HuH-7.5 (cell line): ENCODE measurements around the gene KRT8.
"Not testable (repeated sequence)": the region's sequence is repeated elsewhere in the genome, so short reads cannot be mapped to it uniquely, and the experiment has no call there.

ENCODE experiments used
- DNase-seq: peaks from one replicate; pipeline ENCODE4 v3.0.0; 2011; ENCODE audit warnings: low spot score

KRT8 gene

GRCh38 chr12:52901715-52902541 is 2.9 kb downstream of the KRT8 start:
- no peak for DNase-seq

GRCh38 chr12:52900896-52901714 is 3.8 kb downstream of the KRT8 start:
- DNase-seq, result no peak

DNA sequence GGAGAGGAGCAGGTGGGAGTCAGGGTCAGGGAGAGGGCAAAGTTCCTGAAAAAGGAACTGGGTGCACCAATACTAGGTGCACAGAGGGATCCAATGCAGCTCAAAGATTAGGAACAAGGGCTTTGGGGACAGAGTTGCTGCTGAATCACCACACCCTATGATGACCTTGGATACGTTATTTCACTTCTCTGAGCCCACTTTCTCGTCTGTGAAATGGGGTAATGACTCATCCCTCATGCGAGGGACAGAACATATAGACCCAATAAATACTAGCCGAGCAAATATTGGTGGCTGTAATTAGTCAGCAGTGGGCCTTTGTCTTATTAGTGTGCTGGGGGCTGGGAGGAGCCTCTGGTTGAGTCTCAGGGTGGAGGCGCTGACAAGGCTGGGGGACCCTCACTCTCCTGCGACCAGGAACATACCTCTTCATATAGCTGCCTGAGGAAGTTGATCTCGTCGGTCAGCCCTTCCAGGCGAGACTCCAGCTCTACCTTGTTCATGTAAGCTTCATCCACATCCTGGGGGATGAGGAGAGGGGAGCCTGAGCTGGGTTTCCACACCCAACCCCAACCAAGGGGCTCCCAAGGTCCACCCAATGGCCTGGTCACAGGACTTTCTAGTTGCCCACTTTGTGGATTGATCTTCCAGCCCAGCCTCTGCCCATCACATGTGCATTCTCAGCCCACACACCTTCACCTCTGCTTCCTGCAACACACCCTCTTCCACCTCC is 4.5 kb downstream of the KRT8 start:
- DNase-seq, result no peak

DNA sequence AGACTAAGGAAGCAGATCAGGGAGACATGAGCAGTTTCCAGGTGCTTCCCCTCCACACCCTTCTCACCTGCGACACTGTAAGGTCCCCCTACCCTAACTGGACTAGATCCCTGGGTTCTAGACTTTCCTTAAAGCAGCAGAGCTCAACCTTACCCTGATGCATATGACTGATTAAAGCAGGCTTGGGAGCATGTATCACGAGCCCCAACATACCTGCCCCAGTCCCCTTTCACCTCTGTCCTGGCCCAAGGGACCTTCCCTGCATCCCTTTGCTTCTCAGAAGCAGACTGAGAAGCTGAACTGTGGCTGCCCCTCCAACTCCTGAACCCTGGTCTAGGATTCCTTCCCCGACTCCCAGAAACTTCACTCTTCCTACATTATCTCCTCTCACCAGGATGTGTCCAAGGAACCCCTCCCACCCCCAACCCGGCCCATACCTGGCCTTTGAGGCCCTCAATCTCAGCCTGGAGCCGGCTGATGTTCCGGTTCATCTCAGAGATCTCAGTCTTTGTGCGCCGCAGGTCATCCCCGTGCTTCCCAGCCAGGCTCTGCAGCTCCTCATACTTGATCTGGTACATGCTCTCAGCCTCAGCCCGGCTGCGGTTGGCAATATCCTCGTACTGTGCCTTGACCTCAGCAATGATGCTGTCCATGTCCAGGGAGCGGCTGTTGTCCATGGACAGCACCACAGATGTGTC is 5.4 kb downstream of the KRT8 start:
- no peak for DNase-seq

GRCh38 chr12:52896190-52897100 is 8.4 kb downstream of the KRT8 start:
- DNase-seq, result no peak

DNA sequence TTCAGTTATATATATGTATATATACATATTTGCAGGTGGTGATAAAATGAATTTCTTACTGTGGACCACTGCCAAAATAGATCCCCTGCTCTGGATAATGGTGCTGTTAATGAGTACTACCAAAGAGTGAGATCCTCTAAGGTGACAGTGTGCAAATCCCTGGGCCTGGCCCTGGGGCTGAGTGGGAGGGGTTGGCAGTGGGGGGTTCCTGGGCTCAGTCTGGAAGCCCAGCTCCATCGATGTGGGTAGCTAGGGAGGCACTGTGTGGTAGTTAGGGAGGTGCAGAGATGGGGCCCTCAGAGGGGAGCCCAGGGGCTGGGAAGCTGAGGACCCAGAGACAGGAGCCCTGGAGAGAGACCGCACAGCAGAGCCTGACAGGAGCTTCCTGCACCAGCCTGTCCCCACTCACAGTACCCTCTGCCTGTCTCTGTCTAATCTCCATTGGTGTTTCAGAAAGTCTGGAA is 9.1 kb downstream of the KRT8 start:
- DNase-seq, result no peak

DNA sequence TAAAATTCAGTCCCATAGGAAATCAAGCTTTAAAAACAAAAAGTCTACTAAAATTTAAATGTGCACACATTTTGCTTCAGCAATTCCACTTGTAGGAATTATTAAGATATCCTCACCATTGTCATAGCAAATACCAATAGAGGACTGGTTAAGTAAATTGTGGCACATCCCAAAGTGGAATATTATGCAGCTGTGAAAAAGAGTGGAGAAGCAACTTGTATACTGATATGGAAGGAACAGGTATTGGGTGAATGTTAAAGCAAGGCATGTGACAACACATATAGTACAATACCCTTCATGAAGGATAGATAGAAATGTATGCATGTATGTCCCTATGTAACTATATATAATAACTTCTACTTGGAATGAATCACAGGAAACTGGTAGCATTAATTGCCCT is 11.9 kb downstream of the KRT8 start:
- no peak for DNase-seq

GRCh38 chr12:52892207-52892852 is 12.5 kb downstream of the KRT8 start:
- DNase-seq, result no peak

- no peak for DNase-seq
Observed at GRCh38 chr12:52891044-52891443, 13.8 kb downstream of the KRT8 start.

- no peak for DNase-seq
Observed at GRCh38 chr12:52890417-52890816, 14.5 kb downstream of the KRT8 start.

DNA sequence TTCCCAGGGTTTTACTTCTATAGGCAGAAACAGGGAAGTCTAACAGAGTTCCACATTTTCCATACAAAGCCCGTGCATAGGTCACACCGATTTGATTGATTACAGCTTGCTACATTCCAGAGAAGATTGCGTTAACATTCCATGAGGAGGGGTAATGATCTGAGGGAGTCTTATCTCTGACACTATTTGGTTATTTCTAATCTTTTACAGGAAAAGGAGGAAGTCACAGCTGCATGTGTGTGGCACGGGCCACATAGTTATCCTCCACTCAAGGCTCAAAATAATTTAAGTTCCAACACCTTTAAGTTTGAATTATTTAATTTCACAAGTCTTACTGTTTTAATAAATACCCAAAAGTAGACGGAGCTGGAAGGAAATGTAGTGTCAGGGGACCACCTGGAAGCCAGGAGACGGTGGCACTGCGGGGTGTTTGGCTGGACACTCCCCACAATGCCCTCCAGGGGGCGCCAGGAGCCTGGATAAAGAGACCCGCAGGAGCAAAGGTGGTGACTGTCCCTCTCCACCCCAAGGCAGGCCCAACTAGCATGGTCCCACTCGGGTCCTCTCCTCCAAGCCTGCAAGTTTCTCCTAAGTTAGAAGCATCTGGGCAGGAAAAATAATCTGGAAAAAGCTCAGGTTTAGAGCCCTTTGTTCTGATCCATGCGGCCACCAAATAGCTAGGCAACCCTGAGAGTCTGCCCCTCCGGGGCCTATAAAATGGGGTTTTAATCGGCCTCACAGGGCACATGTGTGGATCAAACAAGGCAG is 20.2 kb downstream of the KRT8 start:
- DNase-seq, result peak; percentile 85

GRCh38 chr12:52880499-52880898 is 24.4 kb downstream of the KRT8 start:
- not testable (repeated sequence) for DNase-seq

GRCh38 chr12:52879394-52880351 is 25.2 kb downstream of the KRT8 start:
- peak; percentile 93 for DNase-seq

DNA sequence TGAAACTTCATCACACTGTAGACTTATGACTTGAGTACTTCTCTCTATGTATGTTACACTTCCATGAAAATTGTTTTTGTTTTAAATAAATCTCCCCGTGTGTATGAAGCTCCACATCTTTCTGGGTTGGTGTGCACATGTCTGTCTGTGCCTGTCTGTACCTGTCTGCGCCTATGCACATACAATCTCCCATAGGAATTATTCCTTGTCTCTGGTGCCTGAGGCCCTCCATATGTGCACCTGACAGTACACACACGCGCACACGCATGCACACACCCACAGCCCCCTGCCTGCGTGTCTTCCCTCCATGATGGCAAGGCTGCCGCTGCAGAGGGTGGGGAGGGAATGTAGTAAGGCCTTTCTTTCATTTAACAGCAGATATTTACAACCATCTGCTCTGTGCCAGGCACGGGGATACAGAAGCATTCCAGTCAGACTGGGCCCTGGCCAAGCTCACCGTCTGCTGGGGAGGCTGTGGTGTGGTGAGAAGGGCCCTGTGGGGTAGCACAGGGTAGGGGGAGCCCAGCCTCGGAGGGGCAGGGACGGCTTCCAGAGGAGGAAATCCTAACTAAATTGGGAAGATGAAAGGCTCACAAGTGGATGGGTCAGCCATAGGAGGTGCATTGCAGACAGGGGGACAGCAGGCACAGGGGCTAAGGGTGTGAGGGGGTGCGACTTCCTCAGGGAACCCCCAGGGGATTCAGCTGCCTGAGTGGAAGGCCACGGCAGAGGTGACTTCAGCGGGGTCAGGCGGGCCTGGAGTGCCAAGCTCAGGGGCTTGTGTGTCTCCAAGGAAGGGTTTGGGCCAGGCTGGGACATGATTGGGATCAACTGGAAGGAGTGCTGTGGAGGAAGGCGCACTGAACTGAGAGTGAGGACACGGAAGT is 26.1 kb downstream of the KRT8 start:
- DNase-seq, result no peak

DNA sequence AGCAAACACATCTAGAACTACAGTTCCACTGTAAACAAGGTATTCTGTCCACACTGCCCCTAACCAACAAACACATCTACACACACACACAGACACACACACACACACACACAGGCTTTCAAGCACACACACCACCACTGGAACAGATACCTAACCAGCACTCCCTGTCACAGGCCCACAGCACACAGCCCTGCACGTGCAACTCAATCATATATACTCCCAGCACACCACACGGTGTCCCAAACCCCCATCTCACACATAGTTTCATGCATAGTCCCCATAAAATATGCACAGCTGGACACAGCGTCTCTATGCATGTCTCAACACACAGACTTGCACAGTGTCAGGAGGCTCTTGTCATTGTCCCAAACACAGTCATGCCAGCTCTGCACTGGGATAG is 27.6 kb downstream of the KRT8 start:
- DNase-seq, result no peak

DNA sequence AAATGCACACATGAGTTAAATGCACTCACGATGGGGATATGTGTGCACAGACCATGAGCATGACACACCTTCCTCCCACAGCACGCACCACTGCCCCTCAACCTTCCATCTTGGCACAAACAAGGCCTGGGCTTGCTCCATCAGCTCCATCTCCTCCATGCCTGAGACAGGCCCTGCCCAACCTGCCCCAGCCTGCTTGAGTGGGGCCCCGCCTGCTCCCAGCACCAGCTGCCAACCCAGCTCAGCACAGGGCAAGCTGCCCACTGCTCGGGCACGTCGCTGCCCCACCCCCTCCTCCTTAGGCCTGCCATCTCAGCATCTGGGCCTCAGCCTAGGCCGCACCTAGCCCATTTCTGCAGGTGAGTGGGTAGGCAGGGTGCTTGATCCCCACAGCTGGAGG is 28.5 kb downstream of the KRT8 start:
- no peak for DNase-seq
